ENCODE data around the gene TUBB2B.

TUBB2B gene

DNA sequence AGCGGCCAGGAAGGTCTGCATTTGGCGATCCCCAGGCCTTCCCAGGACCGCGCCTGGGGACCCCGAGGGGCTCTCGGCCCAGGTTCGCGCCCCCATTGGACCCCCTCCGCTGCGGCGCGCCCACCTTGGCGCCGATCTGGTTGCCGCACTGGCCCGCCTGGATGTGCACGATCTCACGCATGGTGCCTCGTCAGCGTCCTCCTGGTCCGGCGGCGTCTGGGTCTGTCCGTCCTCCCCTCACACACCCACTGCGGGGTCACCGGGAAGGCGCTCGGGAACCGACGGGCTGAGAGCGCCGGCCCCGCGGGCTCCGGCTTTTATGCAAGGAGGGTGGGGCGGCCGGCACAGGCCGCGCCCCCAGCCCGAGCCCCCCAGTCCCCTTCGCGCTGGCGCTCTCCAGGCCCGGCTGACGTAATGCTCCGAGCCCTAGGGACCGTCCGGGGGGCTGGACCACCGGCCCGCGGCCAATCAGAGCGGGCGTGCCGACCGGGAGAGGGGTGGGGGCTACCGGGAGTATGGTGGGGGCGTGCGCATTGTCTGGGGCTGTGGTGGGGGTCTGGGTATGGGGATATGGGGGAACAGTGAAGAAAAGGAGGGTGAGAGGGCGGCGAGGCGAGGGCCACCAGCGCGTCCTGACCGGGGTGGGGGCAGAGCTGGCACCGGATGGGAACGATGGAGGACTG lies at the start of gene TUBB2B:
TSS of gene TUBB2B (minus strand) at position 291 of the 683 bp plus-strand sequence. CDS start at position 181, 110 bp downstream.
- peak; percentile 24 for DNase-seq (ENCODE audit: low read depth)

- DNase-seq (ENCODE audit: low read depth), result peak; percentile 21
Observed at GRCh38 chr6:3277251-3277650, 49.8 kb upstream of the TUBB2B start.

- no peak for DNase-seq (ENCODE audit: low read depth)
Observed at GRCh38 chr6:3276174-3277167, 49.0 kb upstream of the TUBB2B start.

GRCh38 chr6:3273707-3274521 lies 46.5 kb upstream of the TUBB2B start:
- peak; percentile 15 for DNase-seq (ENCODE audit: low read depth)

- no peak for DNase-seq (ENCODE audit: low read depth)
Observed at GRCh38 chr6:3272911-3273547, 45.6 kb upstream of the TUBB2B start.

DNA sequence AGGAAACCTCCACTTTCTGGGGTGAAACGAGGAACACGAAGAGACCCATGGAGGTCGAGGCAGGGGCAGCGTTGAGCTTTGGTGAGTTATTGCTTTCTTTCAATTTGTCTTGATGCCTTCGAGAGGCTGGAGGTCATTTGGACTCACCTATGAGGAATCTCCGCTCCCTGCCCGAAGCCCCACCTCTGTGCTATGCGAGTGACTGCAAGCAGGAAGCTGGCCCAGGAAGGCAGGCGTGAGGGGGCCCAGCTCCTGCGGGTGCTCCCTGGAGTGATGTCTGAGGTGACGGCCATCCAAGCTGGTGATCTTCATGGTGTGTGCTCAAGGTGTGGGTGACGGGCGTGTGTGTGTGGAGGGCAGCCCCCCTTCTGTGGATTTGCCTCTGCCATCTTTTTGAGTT lies 44.3 kb upstream of the TUBB2B start:
- no peak for DNase-seq (ENCODE audit: low read depth)

DNA sequence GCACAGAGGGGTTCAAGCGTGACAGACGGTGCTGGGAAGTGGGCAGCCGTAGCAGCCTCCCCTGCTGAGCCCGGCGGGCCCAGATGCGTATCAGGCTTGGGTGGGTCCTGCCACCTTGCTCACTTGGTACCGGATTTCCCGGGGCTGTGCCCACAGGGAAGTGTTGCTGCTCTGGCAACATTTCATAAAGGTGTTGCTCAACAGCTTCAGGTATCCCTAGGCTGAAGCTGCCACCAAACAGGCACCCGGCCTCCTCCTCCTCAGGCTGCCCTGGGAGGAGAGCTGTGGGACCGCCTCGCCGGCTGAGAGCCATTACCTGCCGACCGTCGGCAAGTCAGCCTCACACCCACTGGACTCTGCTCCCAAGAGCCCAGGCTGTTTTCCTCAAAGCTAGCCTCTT lies 42.8 kb upstream of the TUBB2B start:
- no peak for DNase-seq (ENCODE audit: low read depth)

DNA sequence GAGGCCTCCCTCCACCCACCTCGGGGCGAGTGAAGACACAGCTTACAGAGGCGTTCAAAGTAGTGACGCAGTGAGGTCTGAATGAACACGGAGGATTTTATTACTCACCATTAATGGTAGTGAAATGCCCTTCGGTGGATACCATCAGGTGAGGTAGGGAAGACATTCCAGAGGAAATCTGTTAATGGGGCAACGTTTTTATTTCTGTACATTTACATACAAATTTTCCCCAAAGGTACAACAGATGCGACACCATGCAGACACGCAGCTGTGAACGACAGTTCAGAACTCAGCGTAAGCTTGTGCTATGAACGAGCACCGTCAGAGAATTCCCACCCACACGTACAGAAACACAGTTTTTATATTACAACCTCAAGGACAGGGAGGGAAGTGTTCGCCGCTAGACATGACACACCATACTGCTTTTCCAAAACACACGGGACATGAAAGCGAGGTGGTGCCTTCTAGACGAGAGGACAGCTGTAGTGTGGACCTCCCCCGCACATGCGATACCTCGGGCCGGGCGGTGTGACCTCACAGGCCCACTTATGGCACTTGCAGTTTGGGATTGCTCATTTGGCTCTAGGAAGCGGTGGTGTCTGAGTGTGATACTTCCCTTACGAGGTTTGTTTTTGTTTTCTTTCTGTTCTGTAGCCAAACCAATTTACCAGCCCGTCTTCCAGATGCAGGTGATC lies 42.0 kb upstream of the TUBB2B start:
- DNase-seq (ENCODE audit: low read depth), result no peak

DNA sequence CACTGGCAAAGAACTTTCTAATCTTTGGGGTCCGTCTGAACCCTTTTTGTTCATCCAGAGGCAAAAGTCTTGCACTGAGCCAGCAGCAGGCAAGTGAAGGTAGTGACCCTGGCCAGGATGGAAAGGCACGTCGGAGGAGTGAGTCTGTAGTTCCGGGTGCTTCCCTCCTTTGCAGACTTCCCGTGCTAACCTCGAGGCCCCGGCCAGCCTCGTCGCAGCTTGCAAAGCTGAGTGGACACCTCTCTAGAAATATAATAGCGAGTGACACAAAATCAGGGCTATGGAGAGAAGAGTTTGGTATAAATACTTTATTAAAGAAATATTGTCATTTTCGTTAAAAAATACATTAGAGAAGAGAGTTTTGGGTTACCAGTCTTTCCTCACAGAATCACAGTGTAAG lies 41.2 kb upstream of the TUBB2B start:
- no peak for DNase-seq (ENCODE audit: low read depth)

DNA sequence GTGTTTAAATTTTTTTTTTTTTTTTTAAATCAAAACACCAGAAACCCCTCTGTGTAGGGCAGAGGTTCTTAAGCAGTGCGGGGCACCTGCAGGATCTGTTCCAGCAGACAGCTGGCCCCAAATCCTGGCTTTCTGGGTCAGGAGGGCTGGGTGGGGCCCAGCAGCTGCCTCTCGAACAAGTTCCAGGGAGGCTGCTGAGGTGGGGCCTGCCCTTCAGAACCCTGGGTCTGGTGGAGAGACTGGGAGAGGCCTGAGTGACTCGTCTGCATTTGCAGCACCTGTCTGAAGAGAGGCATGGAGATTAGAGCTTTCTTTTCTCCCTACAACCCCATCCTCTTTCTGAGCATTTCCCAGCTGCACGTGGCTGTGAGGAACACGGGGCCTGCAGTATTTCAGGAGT lies 39.7 kb upstream of the TUBB2B start:
- DNase-seq (ENCODE audit: low read depth), result no peak

DNA sequence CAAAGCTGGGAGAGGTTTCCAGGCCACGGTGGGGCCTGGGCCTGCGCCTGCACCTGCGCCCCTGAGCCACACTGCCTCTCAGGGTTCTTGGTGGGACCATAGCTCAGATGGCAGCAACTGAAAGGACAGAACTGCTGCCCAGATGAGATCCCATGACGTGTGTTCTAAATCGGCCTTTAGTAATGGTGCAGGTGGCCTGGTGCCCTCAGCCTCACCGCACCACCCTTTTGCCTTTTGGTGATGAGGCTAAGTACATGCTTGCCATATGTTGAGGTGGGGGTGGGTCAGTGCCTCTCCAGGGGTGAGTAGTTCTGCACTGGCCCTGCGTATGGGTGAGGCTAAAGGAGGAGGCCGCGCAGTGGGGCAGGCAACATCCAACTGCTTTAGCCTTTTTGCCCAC lies 38.7 kb upstream of the TUBB2B start:
- no peak for DNase-seq (ENCODE audit: low read depth)

DNA sequence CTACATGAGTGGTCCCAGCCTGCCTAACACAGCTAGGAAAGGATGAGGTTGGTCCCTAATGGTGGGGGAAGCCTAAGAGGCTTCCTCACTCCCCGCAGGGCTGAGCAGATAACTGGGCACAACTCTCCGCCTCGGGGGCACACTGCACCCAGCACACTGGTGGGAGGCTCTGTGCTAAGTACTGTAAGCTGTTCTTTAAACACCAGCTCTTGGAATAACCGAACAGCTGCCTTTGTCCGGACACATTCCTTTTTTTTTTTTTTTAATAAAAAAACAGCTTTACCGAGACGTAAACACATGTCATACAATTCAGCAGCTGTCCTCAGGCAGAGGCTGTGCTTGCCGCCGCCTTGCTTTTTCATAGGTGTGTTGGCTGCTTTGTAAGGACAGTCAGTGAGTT lies 38.2 kb upstream of the TUBB2B start:
- no peak for DNase-seq (ENCODE audit: low read depth)

DNA sequence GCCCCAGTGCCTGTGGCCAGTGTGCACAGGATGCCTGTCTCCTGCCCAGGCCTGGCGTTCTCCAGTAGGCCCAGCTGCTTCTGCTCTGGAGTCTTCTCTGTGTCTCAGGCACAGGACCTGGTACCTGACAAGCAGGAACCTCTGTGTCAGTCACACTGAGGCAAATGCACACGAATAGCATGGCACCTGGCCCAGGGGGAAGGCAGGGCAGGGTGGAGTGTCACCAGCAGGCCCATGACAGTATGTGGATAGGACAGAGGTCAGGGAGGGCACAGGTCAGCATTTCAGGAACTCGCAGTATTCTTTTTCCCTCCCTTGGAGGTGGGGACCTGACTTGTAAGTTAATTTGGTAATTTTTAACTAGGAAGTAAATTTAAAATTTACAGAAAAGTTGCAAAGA lies 36.9 kb upstream of the TUBB2B start:
- DNase-seq (ENCODE audit: low read depth), result no peak

- DNase-seq (ENCODE audit: low read depth), result no peak
Observed at GRCh38 chr6:3263096-3263495, 35.6 kb upstream of the TUBB2B start.

DNA sequence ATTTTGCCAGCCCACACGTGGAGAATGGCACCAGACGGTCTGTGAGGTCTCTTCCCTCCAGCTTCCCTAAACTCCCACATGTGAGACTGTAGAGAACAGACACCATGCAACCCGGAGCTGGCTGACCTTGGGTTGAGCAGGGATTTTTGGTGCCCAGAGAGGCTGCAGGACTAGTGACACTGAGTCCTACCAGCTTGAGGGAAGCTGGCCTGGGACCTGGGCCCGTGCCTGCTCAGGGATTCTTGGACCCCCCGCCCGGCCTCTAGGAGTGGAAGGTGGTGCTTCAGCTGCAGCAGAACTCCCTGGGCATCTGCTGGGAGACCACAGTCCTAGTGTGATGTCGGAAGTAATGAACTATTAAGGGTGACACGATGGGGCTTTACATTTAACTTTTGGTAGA lies 34.5 kb upstream of the TUBB2B start:
- DNase-seq (ENCODE audit: low read depth), result no peak

GRCh38 chr6:3261518-3261820 lies 34.0 kb upstream of the TUBB2B start:
- no peak for DNase-seq (ENCODE audit: low read depth)

GRCh38 chr6:3260772-3261517 lies 33.5 kb upstream of the TUBB2B start:
- no peak for DNase-seq (ENCODE audit: low read depth)

DNA sequence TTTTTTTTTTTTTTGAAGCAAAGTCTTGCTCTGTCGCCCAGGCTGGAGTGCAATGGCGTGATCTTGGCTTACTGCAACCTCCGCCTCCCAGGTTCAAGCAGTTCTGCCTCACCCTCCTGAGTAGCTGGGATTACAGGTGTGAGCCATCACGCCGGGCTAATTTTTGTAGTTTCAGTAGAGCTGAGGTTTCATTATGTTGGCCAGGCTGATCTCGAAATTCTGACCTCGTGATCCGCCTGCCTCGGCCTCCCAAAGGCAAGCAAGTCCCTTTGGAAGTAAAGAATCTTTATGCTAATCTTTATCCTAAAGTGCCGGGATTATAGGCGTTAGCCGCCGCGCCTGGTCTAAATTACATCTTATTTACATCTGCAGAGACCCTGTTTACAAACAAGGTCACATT lies 32.8 kb upstream of the TUBB2B start:
- no peak for DNase-seq (ENCODE audit: low read depth)

DNA sequence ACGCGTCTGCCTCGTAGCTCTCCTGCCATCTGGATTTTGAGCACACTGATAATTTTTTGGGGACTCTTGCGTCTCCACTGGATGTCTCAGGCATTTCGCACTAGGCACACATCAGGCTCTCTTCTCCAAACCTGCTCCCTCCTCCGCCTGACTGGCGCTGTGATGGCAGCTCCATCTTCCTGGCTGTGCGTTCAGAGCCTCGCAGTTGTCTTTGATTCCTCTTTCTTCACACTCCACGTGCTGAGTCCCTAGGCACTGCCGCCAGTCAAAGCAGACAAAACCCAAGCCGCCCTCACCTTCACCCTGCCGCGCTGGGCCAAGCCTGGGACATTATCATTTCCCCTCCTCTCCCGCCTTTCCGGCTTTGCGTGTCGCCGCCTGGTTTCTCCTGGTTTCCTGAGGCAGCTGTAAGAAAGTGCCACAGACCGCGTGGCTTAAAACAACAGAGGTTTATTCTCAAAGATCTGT lies 32.1 kb upstream of the TUBB2B start:
- DNase-seq (ENCODE audit: low read depth), result peak; percentile 57

- peak; percentile 89 for DNase-seq (ENCODE audit: low read depth)
Observed at GRCh38 chr6:3258720-3259490, 31.5 kb upstream of the TUBB2B start, which contains the start of gene PSMG4. TSS of gene PSMG4 (plus strand) at chr6:3258947. CDS start at chr6:3259023, 76 bp downstream.

Measured in EH (cell line).